Smooth muscle cell of the pulmonary artery (primary cell): ENCODE data around the gene IFIT3. TPM values are rescaled to one million over a fixed set of nuclear protein-coding genes. Genes with fewer than 3 reads are reported as not detected.

Experiments
- total RNA-seq: library from RNA; depleted of rRNA; stranded (reverse); fragments of >200 nt; gene quantifications from 2 replicates; pipeline ENCODE4 v1.2.3, GENCODE V29; 2014

IFIT3 gene, protein sequence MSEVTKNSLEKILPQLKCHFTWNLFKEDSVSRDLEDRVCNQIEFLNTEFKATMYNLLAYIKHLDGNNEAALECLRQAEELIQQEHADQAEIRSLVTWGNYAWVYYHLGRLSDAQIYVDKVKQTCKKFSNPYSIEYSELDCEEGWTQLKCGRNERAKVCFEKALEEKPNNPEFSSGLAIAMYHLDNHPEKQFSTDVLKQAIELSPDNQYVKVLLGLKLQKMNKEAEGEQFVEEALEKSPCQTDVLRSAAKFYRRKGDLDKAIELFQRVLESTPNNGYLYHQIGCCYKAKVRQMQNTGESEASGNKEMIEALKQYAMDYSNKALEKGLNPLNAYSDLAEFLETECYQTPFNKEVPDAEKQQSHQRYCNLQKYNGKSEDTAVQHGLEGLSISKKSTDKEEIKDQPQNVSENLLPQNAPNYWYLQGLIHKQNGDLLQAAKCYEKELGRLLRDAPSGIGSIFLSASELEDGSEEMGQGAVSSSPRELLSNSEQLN
- total RNA-seq, result 7.5 and 19.9 TPM in 2 replicates

GRCh38 chr10:89327803-89328441 lies at the start of gene IFIT3:
IFIT3 (plus strand) TSS chr10:89327997; CDS start chr10:89328074, 77 bp downstream.

GRCh38 chr10:89301721-89302445 lies 25.9 kb upstream of the IFIT3 start, which contains the start of gene IFIT2:
IFIT2 (plus strand) TSS chr10:89302046; CDS start chr10:89302124, 78 bp downstream.

DNA sequence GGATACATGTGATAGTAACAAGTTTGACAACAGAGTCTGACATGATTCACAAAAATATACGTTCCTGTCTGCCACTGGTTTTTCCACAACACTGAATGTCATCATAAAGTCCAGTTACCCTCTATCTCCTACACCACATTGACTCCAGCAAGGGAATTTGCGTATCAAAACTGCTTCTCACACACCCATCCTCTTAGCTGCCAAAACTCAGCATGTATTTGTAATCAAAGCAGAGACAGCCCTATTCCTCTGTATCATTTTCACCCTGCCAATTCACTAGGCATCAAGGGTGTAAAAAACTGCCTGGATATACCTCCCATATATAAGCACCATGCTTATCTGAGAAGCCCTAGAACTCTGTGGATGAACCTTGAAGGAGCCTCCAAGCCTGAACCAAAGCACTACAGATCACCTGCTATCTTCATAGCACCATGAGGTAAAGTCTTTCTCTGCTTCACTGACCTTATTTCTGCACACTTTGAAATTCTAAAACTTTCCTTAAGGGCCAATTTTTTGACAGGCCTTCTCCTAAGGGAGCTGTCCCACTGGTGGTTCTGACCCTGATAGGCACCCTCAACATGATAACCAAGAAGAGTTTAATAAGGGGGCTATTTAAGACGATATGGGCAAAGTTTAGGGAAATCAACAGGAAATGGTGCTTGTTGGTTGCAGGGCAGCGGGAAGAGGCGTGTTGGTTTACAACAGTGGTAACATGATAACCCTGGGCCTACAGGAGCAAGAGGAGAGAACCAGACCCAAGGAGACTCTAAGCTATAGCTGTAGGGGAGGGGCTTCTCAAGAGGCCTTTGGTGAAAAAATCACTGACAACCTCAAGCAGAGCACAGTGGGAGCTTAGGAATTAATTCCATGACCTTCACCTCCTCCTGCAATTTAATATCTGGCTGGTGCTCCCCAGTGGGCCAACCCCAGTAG lies 50.2 kb downstream of the IFIT3 start, which contains the start of gene IFIT1B:
Gene IFIT1B (plus strand): TSS at position 352 of the 933 bp plus-strand sequence. CDS start 80 bp downstream, at position 432.

Other genes with a start within 250 kb of the IFIT3 start
- 0.20 and 0.78 TPM in 2 replicates for gene CH25H, start 120.7 kb upstream of the IFIT3 start, total RNA-seq
- 54.0 and 63.7 TPM in 2 replicates for gene LIPA, start 76.2 kb upstream of the IFIT3 start, total RNA-seq
- gene IFIT2, start 26.0 kb upstream of the IFIT3 start, total RNA-seq, result 3.9 and 9.5 TPM in 2 replicates
- gene IFIT1B, start 50.1 kb downstream of the IFIT3 start, total RNA-seq, result 0.03 TPM in 1 of 2 replicates, not detected in the other
- gene IFIT1, start 64.6 kb downstream of the IFIT3 start, total RNA-seq, result 4.4 and 22.2 TPM in 2 replicates
- gene IFIT5, start 86.6 kb downstream of the IFIT3 start, total RNA-seq, result 10.4 and 20.9 TPM in 2 replicates
- 0.10 and 0.33 TPM in 2 replicates for gene SLC16A12, start 207.6 kb downstream of the IFIT3 start, total RNA-seq